ENCODE data around the gene ADISSP. TPM values are rescaled to one million over a fixed set of nuclear protein-coding genes. Genes with fewer than 3 reads are reported as not detected.
A peak's percentile ranks its signal among the peaks of the same experiment; 100 is the strongest.

ADISSP gene
- total RNA-seq, 2 donors from 2014 or later: 7.8 to 20.4 TPM

- H3K4me3 ChIP-seq: peak overlapping the region; percentile 76
- H3K27ac ChIP-seq: no peak overlapping the region
- no peak for DNase-seq (ENCODE audit: low spot score)
- no peaks in the 10 kb centered on the region for H3K27me3 ChIP-seq (replicated peaks; ENCODE audit: insufficient read depth)
- ATAC-seq (ENCODE audit: insufficient number of reproducible peaks, low FRiP score, low read depth): no peak
- H3K36me3 ChIP-seq: no peaks in the 10 kb centered on the region
- no peak for TF ChIP-seq CTCF (IDR thresholded peaks at IDR 0.05)
- H3K9me3 ChIP-seq: no peaks in the 10 kb centered on the region
- H3K4me1 ChIP-seq (ENCODE audit: control insufficient read depth in 1 of 2, low read depth in 2 of 2): peaks cover 14 to 26% of the 10 kb centered on the region in 2 donors
These were observed 987 bp downstream of the ADISSP start for GRCh38 chr20:3766422-3767109.

- Histone ChIP-seq H3K27ac (no peak overlapping the region), H3K4me3 (no peak overlapping the region), H3K4me1 (ENCODE audit: control insufficient read depth in 1 of 2, low read depth in 2 of 2) (peaks cover 14 to 26% of the 10 kb centered on the region in 2 donors), H3K27me3 (replicated peaks; ENCODE audit: insufficient read depth) (no peaks in the 10 kb centered on the region), H3K36me3 (no peaks in the 10 kb centered on the region), H3K9me3 (no peaks in the 10 kb centered on the region)
- ATAC-seq (ENCODE audit: insufficient number of reproducible peaks, low FRiP score, low read depth) (no peak), DNase-seq (ENCODE audit: low spot score) (no peak)
- TF ChIP-seq CTCF (IDR thresholded peaks at IDR 0.05): no peak
These were observed 2.2 kb downstream of the ADISSP start for GRCh38 chr20:3765171-3765882.

- H3K4me1 ChIP-seq (ENCODE audit: control insufficient read depth in 1 of 2, low read depth in 2 of 2): peaks cover 14 to 26% of the 10 kb centered on the region in 2 donors
- H3K27me3 ChIP-seq (replicated peaks; ENCODE audit: insufficient read depth): no peaks in the 10 kb centered on the region
- no peak for TF ChIP-seq CTCF (IDR thresholded peaks at IDR 0.05)
- DNase-seq (ENCODE audit: low spot score): no peak
- no peak overlapping the region for H3K4me3 ChIP-seq
- no peaks in the 10 kb centered on the region for H3K36me3 ChIP-seq
- no peak for ATAC-seq (ENCODE audit: insufficient number of reproducible peaks, low FRiP score, low read depth)
- H3K27ac ChIP-seq: no peak overlapping the region
- H3K9me3 ChIP-seq: no peaks in the 10 kb centered on the region
These were observed 2.9 kb downstream of the ADISSP start for GRCh38 chr20:3764659-3765058.

- Histone ChIP-seq H3K4me3 (no peak overlapping the region), H3K27ac (no peak overlapping the region), H3K36me3 (no peaks in the 10 kb centered on the region), H3K9me3 (no peaks in the 10 kb centered on the region), H3K27me3 (replicated peaks; ENCODE audit: insufficient read depth) (no peaks in the 10 kb centered on the region), H3K4me1 (ENCODE audit: control insufficient read depth in 1 of 2, low read depth in 2 of 2) (peaks cover 11 to 22% of the 10 kb centered on the region in 2 donors)
- no peak for TF ChIP-seq CTCF (IDR thresholded peaks at IDR 0.05)
- DNase-seq (ENCODE audit: low spot score) (no peak), ATAC-seq (ENCODE audit: insufficient number of reproducible peaks, low FRiP score, low read depth) (no peak)
These were observed 3.6 kb downstream of the ADISSP start for GRCh38 chr20:3763671-3764601.

All from thoracic aorta (tissue), 2 donors.